MM.1S (cell line): ENCODE data around the gene ZDHHC8.
A peak's percentile ranks its signal among the peaks of the same experiment; 100 is the strongest.

ENCODE experiments used
- DNase-seq: peaks from one replicate; pipeline ENCODE4 v3.0.0-alpha.2; 2015
- H2AFZ ChIP-seq: fragments of 300-600 bp; sonication (generic); 2 replicates; pipeline ENCODE4 v1.6.0; 2016; ENCODE audit warnings: antibody characterized with exemption, low read length
- H3F3A ChIP-seq: fragments of 300-600 bp; sonication (generic); 2 replicates; pipeline ENCODE4 v1.6.1; 2016; ENCODE audit warnings: mild to moderate bottlenecking, antibody characterized with exemption, low read length, moderate library complexity, mixed read lengths; ENCODE audit not compliant: insufficient read depth
- H3K27ac ChIP-seq: fragments of 300-600 bp; sonication (generic); 2 replicates; pipeline ENCODE4 v1.5.1; 2016; ENCODE audit warnings: mild to moderate bottlenecking, low read length
- H3K27me3 ChIP-seq: fragments of 300-600 bp; sonication (generic); replicated peaks from 2 replicates; pipeline ENCODE4 v1.6.0; 2016; ENCODE audit warnings: low read length; ENCODE audit not compliant: insufficient read depth
- H3K36me3 ChIP-seq: fragments of 300-600 bp; sonication (generic); replicated peaks from 2 replicates; pipeline ENCODE4 v1.6.1; 2016; ENCODE audit warnings: mild to moderate bottlenecking, low read length, mixed read lengths; ENCODE audit not compliant: insufficient read depth
- H3K4me1 ChIP-seq: fragments of 300-600 bp; sonication (generic); 2 replicates; pipeline ENCODE4 v1.6.1; 2016; ENCODE audit warnings: low read length, mixed read lengths
- H3K4me2 ChIP-seq: fragments of 300-600 bp; sonication (generic); 2 replicates; pipeline ENCODE4 v1.6.0; 2016; ENCODE audit warnings: low read depth, low read length
- H3K4me3 ChIP-seq: fragments of 300-600 bp; sonication (generic); 2 replicates; pipeline ENCODE4 v1.5.1; 2016; ENCODE audit warnings: low read length, mixed read lengths
- H3K79me2 ChIP-seq: fragments of 300-600 bp; sonication (generic); 2 replicates; pipeline ENCODE4 v1.6.1; 2016; ENCODE audit warnings: mixed run types, low read length, mixed read lengths
- H3K9ac ChIP-seq: fragments of 300-600 bp; sonication (generic); 2 replicates; pipeline ENCODE4 v1.6.1; 2016; ENCODE audit warnings: low read length, mixed read lengths
- H3K9me2 ChIP-seq: fragments of 300-600 bp; sonication (generic); replicated peaks from 2 replicates; pipeline ENCODE4 v1.6.1; 2016; ENCODE audit warnings: mild to moderate bottlenecking, low read length, mixed read lengths; ENCODE audit not compliant: insufficient read depth
- H3K9me3 ChIP-seq: fragments of 300-600 bp; sonication (generic); replicated peaks from 2 replicates; pipeline ENCODE4 v1.6.1; 2016; ENCODE audit warnings: mild to moderate bottlenecking, low read length, mixed read lengths; ENCODE audit not compliant: insufficient read depth
- H4K20me1 ChIP-seq: fragments of 300-600 bp; sonication (generic); 2 replicates; pipeline ENCODE4 v1.6.1; 2016; ENCODE audit warnings: mild to moderate bottlenecking, low read length, moderate library complexity, mixed read lengths; ENCODE audit not compliant: insufficient read depth
- CTCF ChIP-seq: fragments of 300-600 bp; sonication (generic); IDR thresholded peaks from 2 replicates; pipeline ENCODE4 v1.5.1; 2016; ENCODE audit warnings: antibody characterized with exemption, low read length, mixed read lengths
- EZH2 ChIP-seq: fragments of 300-600 bp; sonication (generic); optimal IDR thresholded peaks from 2 replicates; pipeline ENCODE3; 2017; ENCODE audit warnings: low read depth, mild to moderate bottlenecking, antibody characterized with exemption, low read length, mixed read lengths
- EZH2phosphoT487 ChIP-seq: fragments of 300-600 bp; sonication (generic); IDR thresholded peaks from 2 replicates; pipeline ENCODE4 v1.6.1; 2018; ENCODE audit warnings: antibody characterized with exemption, low read length

ZDHHC8 gene

DNA sequence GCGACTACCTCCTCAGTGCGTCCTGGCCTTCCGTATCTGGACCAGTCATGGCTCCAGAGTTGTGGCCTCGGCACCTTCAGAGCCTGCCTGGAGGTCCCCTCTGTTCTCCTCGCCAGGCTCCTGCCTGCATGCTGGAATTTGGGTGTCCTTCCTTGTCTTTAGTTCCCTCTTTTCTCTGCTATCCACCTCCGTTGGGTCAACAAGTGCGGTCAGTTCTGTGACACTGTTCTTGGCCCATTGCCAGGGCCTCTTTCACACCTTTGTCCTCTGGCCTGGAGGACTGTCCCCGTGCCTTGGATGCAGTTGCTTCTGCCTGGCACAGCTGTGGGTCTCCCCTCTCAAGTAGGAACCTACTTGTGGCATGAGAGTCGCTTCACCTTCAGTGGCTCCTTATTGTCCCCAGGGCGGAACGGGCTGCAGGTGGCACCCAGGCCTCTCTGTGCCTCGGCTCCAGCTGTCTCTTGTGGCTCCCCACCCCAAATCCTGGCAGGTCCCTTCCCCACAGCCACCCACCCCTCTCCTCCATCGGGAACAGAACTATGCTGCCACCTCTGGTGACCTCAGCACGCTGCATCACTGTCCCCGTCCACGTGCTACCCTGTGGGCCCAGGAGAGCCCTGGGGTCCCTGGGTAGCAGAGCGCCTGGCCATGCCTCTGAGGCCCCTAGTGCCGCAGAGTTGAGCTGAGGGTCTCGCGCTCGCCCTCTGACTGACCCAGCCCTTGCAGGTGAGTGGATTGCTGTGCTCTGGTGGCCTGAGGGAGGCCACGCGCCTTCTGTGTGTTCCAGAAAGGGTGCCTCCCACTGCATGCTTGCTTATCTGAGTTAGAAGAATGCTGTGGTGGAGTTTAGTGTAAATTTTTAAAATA is 46.8 kb upstream of the ZDHHC8 start:
- Histone ChIP-seq H2AFZ (no peak overlapping the region), H3K9ac (no peak overlapping the region), H3K79me2 (peaks cover 82% of the 10 kb centered on the region), H3K36me3 (peaks cover 5% of the 10 kb centered on the region; the same call in 1 of the 2 replicates), H3F3A (no peaks in the 10 kb centered on the region), H3K9me3 (no peaks in the 10 kb centered on the region), H3K4me3 (no peak overlapping the region), H3K27me3 (no peaks in the 10 kb centered on the region), H4K20me1 (peaks cover 12% of the 10 kb centered on the region), H3K27ac (no peak overlapping the region), H3K4me1 (peaks cover 6% of the 10 kb centered on the region; the same call in 1 of the 2 replicates), H3K9me2 (no peaks in the 10 kb centered on the region), H3K4me2 (no peak overlapping the region)
- TF ChIP-seq EZH2, result no peak
- peak; percentile 34 for TF ChIP-seq CTCF
- no peak for DNase-seq

- Histone ChIP-seq H3K27ac (no peak overlapping the region), H3K4me2 (no peak overlapping the region), H3K36me3 (peaks cover 12% of the 10 kb centered on the region; the same call in 1 of the 2 replicates), H3F3A (no peaks in the 10 kb centered on the region), H2AFZ (no peak overlapping the region), H3K9me2 (no peaks in the 10 kb centered on the region), H4K20me1 (peaks cover 12% of the 10 kb centered on the region), H3K4me1 (peaks cover 6% of the 10 kb centered on the region; the same call in 1 of the 2 replicates), H3K4me3 (no peak overlapping the region), H3K79me2 (peaks cover 79% of the 10 kb centered on the region), H3K27me3 (no peaks in the 10 kb centered on the region), H3K9me3 (no peaks in the 10 kb centered on the region), H3K9ac (no peak overlapping the region)
- no peak for DNase-seq
- TF ChIP-seq EZH2 (no peak), EZH2phosphoT487 (no peak), CTCF (no peak)
Measured at GRCh38 chr22:20085651-20086050, 46.0 kb upstream of the ZDHHC8 start.

DNA sequence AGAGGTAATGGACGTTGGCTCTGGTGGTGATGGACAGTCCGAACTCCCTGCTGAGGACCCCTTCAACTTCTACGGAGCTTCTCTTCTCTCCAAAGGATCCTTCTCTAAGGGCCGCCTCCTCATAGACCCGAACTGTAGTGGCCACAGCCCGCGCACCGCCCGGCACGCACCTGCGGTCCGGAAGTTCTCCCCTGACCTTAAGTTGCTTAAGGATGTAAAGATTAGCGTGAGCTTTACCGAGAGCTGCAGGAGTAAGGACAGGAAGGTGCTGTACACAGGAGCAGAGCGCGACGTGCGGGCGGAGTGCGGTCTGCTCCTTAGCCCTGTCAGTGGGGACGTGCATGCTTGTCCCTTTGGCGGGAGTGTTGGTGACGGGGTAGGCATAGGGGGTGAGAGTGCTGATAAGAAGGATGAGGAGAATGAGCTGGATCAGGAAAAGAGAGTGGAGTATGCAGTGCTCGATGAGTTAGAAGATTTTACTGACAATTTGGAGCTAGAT is 45.5 kb upstream of the ZDHHC8 start:
- Histone ChIP-seq H3K4me1 (peaks cover 4% of the 10 kb centered on the region; the same call in 1 of the 2 replicates), H3K79me2 (peaks cover 76% of the 10 kb centered on the region)

More for the DNA sequence above, 45.5 kb upstream of the ZDHHC8 start:
- Histone ChIP-seq H4K20me1 (peaks cover 12% of the 10 kb centered on the region), H3K4me3 (no peak overlapping the region), H3F3A (no peaks in the 10 kb centered on the region), H3K9ac (no peak overlapping the region), H3K36me3 (peaks cover 17% of the 10 kb centered on the region; the same call in 1 of the 2 replicates), H3K27me3 (no peaks in the 10 kb centered on the region), H3K9me3 (no peaks in the 10 kb centered on the region), H3K9me2 (no peaks in the 10 kb centered on the region), H2AFZ (no peak overlapping the region), H3K4me2 (no peak overlapping the region), H3K27ac (no peak overlapping the region)
- TF ChIP-seq CTCF (no peak), EZH2 (no peak), EZH2phosphoT487 (no peak)
- no peak for DNase-seq
